Progenitor cell of endocrine pancreas (in vitro differentiated cells): ENCODE measurements around the gene COG4. TPM values are rescaled to one million over a fixed set of nuclear protein-coding genes. Genes with fewer than 3 reads are reported as not detected.

Experiments used
- DNase-seq: peaks from one replicate; pipeline ENCODE4 v3.0.0; 2021; ENCODE audit warnings: low spot score; ENCODE audit not compliant: unreplicated experiment
- H3K27ac Mint-ChIP-seq: 2 replicates; pipeline ENCODE4 v1.8.0; 2021; ENCODE audit warnings: mild to moderate bottlenecking, moderate library complexity, mixed read lengths
- H3K27me3 Mint-ChIP-seq: 2 replicates; pipeline ENCODE4 v1.8.0; 2021; ENCODE audit warnings: mixed read lengths
- H3K36me3 Mint-ChIP-seq: 2 replicates; pipeline ENCODE4 v1.8.0; 2022; ENCODE audit warnings: mixed read lengths; ENCODE audit not compliant: insufficient read depth
- H3K4me1 Mint-ChIP-seq: 2 replicates; pipeline ENCODE4 v1.8.0; 2021; ENCODE audit warnings: low read depth, mixed read lengths
- H3K4me3 Mint-ChIP-seq: 2 replicates; pipeline ENCODE4 v1.8.0; 2021; ENCODE audit warnings: low read depth, mild to moderate bottlenecking, moderate library complexity, mixed read lengths
- H3K9me3 Mint-ChIP-seq: 2 replicates; pipeline ENCODE4 v1.8.0; 2021; ENCODE audit warnings: low read depth, mixed read lengths
- total RNA-seq: library from RNA; stranded (reverse); gene quantifications from 2 replicates; pipeline ENCODE4 v1.2.1, GENCODE V29; 2021
- TF ChIP-seq, protein P1 (sequence below): fragments of 200-600 bp; sonication (generic); IDR thresholded peaks from one replicate; pipeline ENCODE4 v1.5.0; 2021; ENCODE audit warnings: antibody characterized with exemption, mild to moderate bottlenecking; ENCODE audit not compliant: unreplicated experiment

Gene COG4
- total RNA-seq, 1 donor from 2014 or later = 75.9 TPM

DNA sequence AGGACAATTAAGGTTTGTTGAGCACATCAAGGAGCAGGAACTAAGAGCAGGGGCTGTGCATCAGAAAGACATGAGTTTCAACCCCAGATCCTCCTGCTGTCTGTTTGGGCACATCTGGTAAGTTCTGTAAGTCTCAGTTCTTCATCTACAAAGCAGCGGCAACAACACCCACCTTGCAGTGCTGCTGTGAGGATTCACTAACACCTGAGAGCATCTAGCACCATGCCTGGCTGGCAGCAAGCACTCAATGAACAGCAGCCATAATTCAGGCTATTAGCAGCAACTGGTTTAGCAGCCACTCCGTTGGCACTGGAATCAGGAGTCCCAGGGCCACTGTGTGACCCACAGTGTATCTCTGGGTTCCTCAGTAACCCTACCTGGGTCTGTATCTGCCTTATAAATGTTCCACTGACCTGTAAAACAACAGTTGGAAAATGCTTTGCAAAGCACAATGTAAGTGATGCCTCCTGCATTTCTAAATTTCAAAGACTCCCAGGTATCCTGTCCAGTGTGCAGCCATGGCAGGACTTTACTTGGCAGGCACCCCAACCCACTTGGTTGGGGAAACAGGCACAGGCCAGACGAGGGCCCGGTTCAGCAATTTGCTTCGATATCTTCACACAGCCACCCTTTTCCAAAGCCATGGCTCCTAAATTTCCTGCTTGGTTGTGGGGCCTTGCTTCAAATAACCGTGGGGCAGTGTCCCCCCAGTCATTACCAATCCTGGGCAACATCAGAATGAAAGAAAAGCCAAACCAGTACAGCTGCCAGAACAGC, 88.7 kb downstream of the COG4 start:
- no peak overlapping the region for H3K27ac Mint-ChIP-seq
- H3K9me3 Mint-ChIP-seq = no peaks in the 10 kb centered on the region

DNA sequence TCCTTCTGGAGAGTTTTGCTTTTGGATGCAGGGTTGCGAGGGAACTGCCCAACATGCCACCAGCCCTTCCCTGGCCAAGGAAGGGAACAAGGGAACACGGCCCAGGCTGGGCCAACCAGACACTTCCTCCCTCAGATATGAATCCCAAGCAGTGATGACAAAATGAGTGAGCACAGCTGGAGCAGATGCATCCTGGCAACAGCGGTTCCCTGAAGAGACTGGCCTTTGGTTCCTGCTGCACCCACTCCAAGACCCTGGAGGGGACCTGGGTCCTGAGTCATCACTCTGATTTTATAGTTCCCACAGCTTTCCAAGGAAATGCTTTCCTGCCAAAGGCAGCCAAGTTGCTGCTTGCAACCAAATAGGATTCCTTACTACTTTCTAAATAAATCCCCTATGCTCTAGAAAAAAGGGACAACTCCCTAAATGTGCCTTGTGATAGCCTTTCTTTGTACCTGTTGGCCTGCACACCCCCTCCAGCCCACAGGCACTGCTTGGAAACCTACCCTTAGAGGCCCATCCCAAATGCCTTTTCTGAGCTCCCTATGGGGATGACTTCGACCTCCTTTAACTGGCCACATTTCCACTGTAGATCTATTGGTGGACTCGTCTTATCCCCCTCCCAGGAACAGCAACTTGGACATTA, 89.8 kb downstream of the COG4 start:
- Mint-ChIP-seq H3K4me1 (peaks cover 58% of the 10 kb centered on the region), H3K27me3 (no peaks in the 10 kb centered on the region), H3K27ac (peak overlapping the region; percentile 88)

More for the DNA sequence above, 88.7 kb downstream of the COG4 start:
- TF ChIP-seq, protein P1, sequence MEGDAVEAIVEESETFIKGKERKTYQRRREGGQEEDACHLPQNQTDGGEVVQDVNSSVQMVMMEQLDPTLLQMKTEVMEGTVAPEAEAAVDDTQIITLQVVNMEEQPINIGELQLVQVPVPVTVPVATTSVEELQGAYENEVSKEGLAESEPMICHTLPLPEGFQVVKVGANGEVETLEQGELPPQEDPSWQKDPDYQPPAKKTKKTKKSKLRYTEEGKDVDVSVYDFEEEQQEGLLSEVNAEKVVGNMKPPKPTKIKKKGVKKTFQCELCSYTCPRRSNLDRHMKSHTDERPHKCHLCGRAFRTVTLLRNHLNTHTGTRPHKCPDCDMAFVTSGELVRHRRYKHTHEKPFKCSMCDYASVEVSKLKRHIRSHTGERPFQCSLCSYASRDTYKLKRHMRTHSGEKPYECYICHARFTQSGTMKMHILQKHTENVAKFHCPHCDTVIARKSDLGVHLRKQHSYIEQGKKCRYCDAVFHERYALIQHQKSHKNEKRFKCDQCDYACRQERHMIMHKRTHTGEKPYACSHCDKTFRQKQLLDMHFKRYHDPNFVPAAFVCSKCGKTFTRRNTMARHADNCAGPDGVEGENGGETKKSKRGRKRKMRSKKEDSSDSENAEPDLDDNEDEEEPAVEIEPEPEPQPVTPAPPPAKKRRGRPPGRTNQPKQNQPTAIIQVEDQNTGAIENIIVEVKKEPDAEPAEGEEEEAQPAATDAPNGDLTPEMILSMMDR = no peak
- H3K4me1 Mint-ChIP-seq = peaks cover 51% of the 10 kb centered on the region
- H3K27me3 Mint-ChIP-seq = no peaks in the 10 kb centered on the region
- no peak overlapping the region for H3K4me3 Mint-ChIP-seq
- DNase-seq = no peak
- peaks cover 3% of the 10 kb centered on the region for H3K36me3 Mint-ChIP-seq

DNA sequence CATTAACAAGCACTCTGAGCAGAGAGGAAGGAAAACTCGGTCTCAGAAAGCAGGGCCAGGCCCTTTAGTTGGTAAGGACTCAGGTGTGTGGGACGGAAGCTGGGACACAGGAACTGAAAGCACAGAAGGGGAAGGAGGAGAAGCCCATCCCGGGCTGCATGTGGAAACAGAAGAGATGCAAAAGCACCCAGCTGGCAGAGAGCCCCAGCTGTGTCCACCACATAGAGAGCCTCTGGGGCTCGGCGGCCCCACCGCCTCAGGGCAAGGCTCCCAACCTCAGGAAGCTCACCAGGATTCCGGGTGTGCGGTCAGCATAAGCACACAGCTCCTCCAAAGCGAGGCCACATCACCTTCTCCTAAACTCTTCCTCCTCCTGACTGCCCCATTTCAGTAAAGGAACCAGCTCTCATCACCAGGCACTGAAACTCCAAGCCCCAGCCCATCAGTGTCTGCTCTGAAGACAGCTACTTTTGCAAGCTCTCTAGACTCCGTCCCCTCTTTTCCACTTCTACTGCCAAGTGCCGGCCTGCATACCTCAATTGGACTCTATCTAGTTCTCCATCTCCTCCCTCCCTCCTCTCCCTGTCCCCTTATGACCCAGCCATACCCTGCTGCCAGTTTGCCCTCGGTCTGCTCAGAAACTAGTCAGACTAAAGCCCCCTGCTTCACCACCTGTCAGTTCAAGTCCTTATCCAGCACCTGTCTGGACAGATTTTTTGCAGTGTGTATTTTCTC, 90.5 kb downstream of the COG4 start:
- TF ChIP-seq, protein P1 = no peak
- peaks cover 3% of the 10 kb centered on the region for H3K36me3 Mint-ChIP-seq
- H3K4me1 Mint-ChIP-seq = peaks cover 61% of the 10 kb centered on the region
- no peaks in the 10 kb centered on the region for H3K27me3 Mint-ChIP-seq
- no peak for DNase-seq
- H3K4me3 Mint-ChIP-seq = no peak overlapping the region
- no peaks in the 10 kb centered on the region for H3K9me3 Mint-ChIP-seq
- peak overlapping the region; percentile 80 for H3K27ac Mint-ChIP-seq

More for the DNA sequence above, 89.8 kb downstream of the COG4 start:
- no peak overlapping the region for H3K4me3 Mint-ChIP-seq
- H3K36me3 Mint-ChIP-seq = peaks cover 3% of the 10 kb centered on the region
- no peaks in the 10 kb centered on the region for H3K9me3 Mint-ChIP-seq
- TF ChIP-seq, protein P1 = no peak
- no peak for DNase-seq

DNA sequence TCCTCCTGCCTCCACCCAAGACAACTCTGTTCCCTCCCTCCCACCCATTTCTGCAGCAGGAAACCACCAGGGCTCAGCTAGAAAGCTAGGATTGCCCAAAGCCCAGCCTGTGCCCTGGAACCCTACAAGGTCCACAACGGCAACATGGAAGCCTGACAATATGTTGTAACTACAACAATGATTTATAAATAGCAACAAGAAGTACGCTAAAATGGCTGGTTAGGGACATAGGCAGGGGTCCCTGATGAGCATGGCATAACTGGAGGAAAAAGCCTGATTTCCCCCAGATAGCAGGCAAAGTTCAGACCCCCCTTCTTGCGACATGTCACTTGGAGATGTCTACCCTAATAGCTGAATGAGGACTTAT, 91.0 kb downstream of the COG4 start:
- TF ChIP-seq, protein P1 = no peak
- no peak overlapping the region for H3K4me3 Mint-ChIP-seq
- peak overlapping the region; percentile 50 for H3K27ac Mint-ChIP-seq
- H3K27me3 Mint-ChIP-seq = no peaks in the 10 kb centered on the region
- H3K36me3 Mint-ChIP-seq = peaks cover 3% of the 10 kb centered on the region
- H3K9me3 Mint-ChIP-seq = no peaks in the 10 kb centered on the region
- peaks cover 61% of the 10 kb centered on the region for H3K4me1 Mint-ChIP-seq
- no peak for DNase-seq
